ENCODE measurements around the gene VPS26A.

Gene VPS26A

DNA sequence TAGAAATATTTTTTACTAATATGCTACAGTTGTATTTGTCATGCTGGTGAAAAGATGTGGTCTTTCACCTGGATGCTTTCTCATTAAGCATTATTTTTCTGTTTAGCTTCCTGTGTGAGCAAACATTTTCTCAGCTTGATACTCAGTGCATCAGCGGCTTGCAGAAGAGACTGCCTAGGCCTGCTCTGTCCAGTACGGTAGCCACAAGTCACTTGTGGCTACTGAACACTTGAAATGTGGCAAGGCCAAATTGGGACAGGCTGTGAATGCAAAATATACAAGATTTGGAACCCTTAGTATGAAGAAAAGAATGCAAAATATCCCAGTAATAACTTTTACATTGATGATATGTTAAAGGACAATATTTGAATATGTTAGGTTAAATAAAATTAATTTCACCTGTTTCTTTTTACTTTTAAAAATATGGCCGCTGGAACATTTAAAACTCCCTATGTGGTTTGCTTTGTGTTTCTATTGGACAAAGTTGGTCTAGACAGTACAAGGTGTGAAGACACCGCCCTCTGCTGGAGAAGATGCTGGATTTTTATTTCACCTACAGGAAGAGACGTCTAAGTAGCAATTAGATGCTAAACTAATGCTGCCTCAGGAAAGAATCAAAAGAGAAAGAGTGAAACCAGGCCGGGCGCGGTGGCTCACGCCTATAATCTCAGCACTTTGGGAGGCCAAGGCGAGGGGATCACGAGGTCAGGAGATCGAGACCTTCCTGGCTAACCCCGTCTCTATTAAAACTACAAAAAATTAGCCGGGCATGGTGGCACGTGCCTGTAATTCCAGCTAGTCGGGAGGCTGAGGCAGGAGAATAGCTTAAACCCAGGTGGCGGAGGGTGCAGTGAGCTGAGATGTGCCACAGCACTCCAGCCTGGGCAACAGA lies 30.8 kb upstream of the VPS26A start:
- H3K4me3 ChIP-seq (ENCODE audit: low read depth, low read length), result no peak overlapping the region
- TF ChIP-seq, protein P1, sequence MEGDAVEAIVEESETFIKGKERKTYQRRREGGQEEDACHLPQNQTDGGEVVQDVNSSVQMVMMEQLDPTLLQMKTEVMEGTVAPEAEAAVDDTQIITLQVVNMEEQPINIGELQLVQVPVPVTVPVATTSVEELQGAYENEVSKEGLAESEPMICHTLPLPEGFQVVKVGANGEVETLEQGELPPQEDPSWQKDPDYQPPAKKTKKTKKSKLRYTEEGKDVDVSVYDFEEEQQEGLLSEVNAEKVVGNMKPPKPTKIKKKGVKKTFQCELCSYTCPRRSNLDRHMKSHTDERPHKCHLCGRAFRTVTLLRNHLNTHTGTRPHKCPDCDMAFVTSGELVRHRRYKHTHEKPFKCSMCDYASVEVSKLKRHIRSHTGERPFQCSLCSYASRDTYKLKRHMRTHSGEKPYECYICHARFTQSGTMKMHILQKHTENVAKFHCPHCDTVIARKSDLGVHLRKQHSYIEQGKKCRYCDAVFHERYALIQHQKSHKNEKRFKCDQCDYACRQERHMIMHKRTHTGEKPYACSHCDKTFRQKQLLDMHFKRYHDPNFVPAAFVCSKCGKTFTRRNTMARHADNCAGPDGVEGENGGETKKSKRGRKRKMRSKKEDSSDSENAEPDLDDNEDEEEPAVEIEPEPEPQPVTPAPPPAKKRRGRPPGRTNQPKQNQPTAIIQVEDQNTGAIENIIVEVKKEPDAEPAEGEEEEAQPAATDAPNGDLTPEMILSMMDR (IDR thresholded peaks at IDR 0.05; ENCODE audit: low read depth, low read length), result no peak; the same call in 1 of the 2 replicates

DNA sequence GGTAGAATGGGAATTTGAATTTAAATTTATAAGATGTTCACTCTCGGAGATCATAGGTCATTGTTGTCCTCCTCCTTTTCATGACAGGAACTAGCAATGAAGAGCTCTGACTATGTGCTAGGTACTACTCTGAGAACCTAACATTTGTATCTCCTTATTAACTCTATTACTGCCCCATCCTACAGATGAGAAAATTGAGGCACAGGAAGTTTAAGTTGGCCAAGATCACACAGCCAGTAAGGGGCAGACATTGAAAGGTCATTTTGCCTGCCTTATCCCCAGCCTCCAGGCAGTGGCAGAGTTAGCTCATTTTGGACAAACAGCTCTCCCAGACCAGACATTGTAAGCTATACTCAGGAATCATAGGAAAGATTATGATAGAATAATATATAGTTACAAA lies 30.0 kb upstream of the VPS26A start:
- no peak overlapping the region for H3K4me3 ChIP-seq (ENCODE audit: low read depth, low read length)
- TF ChIP-seq, protein P1 (IDR thresholded peaks at IDR 0.05; ENCODE audit: low read depth, low read length), result no peak

DNA sequence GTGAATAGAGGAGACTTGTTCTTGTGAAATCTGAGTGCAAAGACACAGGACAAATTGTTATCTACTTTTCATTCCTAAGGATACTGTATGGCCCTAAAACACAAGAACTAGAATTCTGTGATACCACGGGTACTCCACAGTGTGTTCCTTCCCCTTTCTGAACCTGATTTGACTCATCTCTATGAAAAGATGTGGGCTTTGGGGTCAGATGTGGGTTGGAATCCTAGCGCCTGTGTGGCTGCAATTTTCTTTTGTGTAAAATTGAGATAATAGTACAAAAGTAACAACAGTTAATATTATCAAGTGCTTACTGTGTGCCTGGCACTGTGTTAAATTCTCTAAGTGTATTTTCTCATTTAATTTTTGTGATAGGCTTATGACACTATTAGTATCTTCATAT lies 27.9 kb upstream of the VPS26A start:
- TF ChIP-seq, protein P1 (IDR thresholded peaks at IDR 0.05; ENCODE audit: low read depth, low read length), result no peak
- no peak overlapping the region for H3K4me3 ChIP-seq (ENCODE audit: low read depth, low read length)

DNA sequence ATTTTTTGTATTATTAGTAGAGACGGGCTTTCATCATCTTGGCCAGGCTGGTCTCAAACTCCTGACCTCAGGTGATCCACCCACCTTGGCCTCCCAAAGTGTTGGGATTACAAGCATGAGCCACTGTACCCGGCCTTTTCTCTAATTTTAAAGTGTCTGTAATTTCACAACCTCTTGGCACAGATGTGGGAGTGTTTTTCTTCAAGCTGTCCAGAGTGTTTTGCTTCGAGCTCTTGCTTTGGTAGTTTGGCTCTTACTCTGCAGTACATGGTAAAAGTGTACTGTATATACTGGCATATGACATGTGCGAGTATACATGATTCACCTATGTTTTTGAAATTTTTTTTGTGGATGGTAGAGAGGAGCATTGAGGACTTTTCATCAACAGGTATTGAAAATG lies 26.2 kb upstream of the VPS26A start:
- TF ChIP-seq, protein P1 (IDR thresholded peaks at IDR 0.05; ENCODE audit: low read depth, low read length), result no peak
- H3K4me3 ChIP-seq (ENCODE audit: low read depth, low read length), result no peak overlapping the region

DNA sequence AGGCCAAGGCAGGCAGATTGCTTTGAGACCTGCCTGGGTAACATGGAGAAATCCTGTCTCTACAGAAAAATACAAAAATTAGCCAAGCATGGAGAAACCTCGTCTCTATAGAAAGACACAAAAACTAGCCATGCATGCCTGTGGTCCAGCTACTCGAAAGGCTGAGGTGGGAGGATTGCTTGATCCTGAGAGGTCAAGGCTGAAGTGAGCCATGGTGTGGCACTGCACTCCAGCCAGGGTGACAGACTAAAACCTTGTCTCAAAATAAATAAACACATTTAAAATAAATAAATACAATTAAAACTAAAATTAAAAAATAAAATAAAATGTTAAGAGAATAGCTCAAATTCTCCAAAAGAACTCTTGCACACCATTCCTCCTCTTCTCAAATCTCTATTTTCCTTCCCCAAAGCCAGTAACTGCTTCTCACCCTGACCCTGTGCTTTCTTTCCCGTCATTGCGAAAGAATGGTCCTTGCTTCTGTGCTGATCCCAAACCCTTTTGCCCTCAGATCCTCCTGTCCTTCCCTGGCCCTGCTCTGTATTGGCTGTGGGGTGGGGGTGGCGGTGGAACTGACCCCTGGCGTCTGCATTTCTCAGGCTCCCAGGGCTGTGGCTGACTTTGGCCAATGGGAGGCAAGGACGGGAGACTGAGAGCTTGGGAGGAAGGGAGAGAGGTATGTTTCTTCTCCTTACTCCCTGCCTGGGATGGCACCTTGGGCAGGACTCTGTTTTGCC lies 23.7 kb upstream of the VPS26A start:
- H3K4me3 ChIP-seq (ENCODE audit: low read depth, low read length), result no peak overlapping the region
- TF ChIP-seq, protein P1 (IDR thresholded peaks at IDR 0.05; ENCODE audit: low read depth, low read length), result no peak

DNA sequence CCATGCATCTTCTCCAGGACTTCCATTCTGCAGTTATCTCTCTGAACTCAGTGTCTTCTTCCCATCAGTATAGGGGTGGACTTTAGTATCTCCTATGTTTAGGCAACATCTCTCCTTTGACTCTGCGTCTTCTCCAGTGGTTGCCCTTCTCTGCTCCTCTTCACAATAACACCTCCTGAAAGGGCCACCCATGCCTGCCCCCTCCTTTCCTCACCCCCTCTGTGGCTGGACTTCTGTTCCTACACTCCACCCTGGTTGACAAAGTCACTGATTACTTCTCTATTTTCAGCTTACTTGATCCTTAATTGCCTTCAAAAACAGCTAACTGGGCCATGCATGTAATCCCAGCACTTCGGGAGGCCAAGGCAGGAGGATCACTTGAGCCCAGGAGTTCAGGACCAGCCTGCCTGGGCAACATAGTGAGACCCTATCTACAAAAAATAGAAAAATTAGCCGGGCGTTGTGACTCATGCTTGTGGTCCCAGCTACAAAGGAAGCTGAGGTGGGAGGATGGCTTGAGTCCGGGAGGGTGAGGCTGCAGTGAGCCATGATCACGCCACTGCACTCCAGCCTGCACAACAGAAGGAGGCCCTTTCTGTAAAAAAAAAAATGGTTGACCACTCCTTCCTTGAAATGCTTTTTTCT lies 22.4 kb upstream of the VPS26A start:
- TF ChIP-seq, protein P1 (IDR thresholded peaks at IDR 0.05; ENCODE audit: low read depth, low read length), result no peak
- H3K4me3 ChIP-seq (ENCODE audit: low read depth, low read length), result no peak overlapping the region
